Measurements from ENCODE around the gene CAPG. TPM values are rescaled to one million over a fixed set of nuclear protein-coding genes. Genes with fewer than 3 reads are reported as not detected.

The CAPG gene
- total and polyA plus RNA-seq, 12 donors, result 0.83 to 30.4 (median 6.3) TPM

DNA sequence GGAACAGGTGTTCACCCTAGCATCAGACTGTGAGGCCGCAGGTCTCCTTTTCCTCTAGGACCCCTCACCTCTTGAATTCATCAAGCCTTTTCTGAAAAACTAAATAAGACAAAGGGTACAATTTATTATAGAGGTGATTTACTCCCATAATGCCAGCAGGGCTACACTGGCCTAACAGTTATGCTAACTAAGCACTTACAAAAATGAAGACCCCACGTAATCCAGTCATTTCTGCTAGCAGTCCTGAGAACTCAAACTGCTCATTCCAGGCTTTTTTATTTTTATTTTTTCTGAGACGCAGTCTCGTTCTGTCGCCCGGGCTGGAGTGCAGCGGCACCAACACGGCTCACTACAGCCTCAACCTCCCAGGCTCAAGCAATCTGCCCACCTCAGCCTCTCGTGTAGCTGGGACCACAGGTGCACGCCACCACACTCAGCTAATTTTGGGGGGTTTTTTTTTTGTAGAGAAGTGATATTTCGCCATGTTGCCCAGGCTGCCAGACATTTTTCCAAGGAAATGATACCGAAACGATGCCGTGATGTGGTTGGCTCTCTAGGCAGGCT lies 14.2 kb downstream of the CAPG start:
- peaks cover 0 to 6% (median 0%) of the 10 kb centered on the region in 9 donors for H3K4me1 ChIP-seq
- H3K27ac ChIP-seq, result peak overlapping the region in 1 of 10 donors; percentile 5
- intact Hi-C loops (cut with DNase I), result loop anchor here in 1 of 10 donors (5.0 kb wide), 1 partner anchor 766 kb away; no protein-coding TSS in a partner anchor
- H3K27me3 ChIP-seq, result no peaks in the 10 kb centered on the region
- DNase-seq (no peak), ATAC-seq (no peak)
- no peaks in the 10 kb centered on the region for H3K9me3 ChIP-seq
- H3K36me3 ChIP-seq, result peaks cover 0 to 67% (median 0%) of the 10 kb centered on the region in 9 donors
- H3K4me3 ChIP-seq, result no peak overlapping the region
- WGBS, 2 donors, result 96% methylated on average over 14 of the region's 14 CpGs
- TF ChIP-seq, protein P1, sequence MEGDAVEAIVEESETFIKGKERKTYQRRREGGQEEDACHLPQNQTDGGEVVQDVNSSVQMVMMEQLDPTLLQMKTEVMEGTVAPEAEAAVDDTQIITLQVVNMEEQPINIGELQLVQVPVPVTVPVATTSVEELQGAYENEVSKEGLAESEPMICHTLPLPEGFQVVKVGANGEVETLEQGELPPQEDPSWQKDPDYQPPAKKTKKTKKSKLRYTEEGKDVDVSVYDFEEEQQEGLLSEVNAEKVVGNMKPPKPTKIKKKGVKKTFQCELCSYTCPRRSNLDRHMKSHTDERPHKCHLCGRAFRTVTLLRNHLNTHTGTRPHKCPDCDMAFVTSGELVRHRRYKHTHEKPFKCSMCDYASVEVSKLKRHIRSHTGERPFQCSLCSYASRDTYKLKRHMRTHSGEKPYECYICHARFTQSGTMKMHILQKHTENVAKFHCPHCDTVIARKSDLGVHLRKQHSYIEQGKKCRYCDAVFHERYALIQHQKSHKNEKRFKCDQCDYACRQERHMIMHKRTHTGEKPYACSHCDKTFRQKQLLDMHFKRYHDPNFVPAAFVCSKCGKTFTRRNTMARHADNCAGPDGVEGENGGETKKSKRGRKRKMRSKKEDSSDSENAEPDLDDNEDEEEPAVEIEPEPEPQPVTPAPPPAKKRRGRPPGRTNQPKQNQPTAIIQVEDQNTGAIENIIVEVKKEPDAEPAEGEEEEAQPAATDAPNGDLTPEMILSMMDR (IDR thresholded peaks at IDR 0.05), result no peak

DNA sequence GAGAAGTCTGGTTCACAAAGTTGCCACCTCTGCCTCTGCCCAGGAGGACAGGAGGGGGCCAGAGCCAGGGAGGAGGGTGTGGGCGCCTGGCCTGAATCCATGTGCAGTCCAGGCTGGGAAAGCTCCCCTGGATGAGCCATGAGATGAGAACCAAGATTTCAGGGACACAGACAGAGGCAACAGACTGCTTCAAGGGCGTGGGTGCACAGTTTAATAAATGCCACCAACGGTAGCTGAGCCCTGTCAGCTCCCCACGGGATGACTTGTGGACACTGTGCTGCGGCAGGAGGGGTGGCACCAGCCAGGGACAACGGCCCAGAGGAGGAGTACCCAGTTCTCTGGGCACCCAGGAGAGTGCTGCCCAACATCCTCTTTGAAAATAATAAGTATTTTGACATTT lies 15.2 kb downstream of the CAPG start:
- peaks cover 0 to 69% (median 0%) of the 10 kb centered on the region in 9 donors for H3K36me3 ChIP-seq
- 82% methylated on average over 6 of the region's 6 CpGs for WGBS, 2 donors

DNA sequence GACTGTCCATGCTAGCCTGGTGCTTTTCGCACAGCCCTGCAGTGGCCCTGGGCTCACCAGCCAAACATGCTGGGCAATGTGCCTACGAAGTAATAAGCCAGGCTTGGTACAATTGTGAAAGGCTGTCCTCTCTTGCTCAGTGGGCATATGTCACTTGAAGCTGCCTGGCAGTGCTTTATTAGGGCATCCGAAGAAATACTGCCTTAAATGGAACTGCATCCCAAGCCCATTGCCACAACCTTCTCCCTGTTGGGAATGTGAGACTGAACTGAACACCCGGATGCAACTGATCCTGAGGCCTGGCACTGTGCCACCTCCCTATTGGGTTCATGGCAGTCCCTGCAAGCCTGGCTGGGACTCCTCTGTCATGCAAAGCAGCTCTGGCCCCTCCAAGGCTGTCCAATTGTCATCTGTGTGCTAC lies 15.9 kb downstream of the CAPG start:
- peaks cover 0 to 6% (median 0%) of the 10 kb centered on the region in 9 donors for H3K4me1 ChIP-seq
- H3K9me3 ChIP-seq, result no peaks in the 10 kb centered on the region
- intact Hi-C loops (cut with DNase I), result no loop called here
- 83 to 93% methylated on average over 4 of the region's 4 CpGs for WGBS, 2 donors
- ATAC-seq (peak in 2 of 8 donors; percentile 20 to 34), DNase-seq (no peak)
- peaks cover 0 to 70% (median 0%) of the 10 kb centered on the region in 9 donors for H3K36me3 ChIP-seq
- no peaks in the 10 kb centered on the region for H3K27me3 ChIP-seq
- no peak overlapping the region for H3K27ac ChIP-seq
- no peak overlapping the region for H3K4me3 ChIP-seq
- TF ChIP-seq, protein P1 (IDR thresholded peaks at IDR 0.05), result no peak

More for the DNA sequence above, 15.2 kb downstream of the CAPG start:
- TF ChIP-seq, protein P1 (IDR thresholded peaks at IDR 0.05), result no peak
- no peaks in the 10 kb centered on the region for H3K27me3 ChIP-seq
- no peaks in the 10 kb centered on the region for H3K9me3 ChIP-seq
- ATAC-seq (no peak), DNase-seq (no peak)
- intact Hi-C loops (cut with DNase I), result loop anchor here in 1 of 10 donors (5.0 kb wide), 1 partner anchor 767 kb away; no protein-coding TSS in a partner anchor
- H3K27ac ChIP-seq, result no peak overlapping the region
- H3K4me3 ChIP-seq, result no peak overlapping the region
- H3K4me1 ChIP-seq, result peaks cover 0 to 6% (median 0%) of the 10 kb centered on the region in 9 donors

DNA sequence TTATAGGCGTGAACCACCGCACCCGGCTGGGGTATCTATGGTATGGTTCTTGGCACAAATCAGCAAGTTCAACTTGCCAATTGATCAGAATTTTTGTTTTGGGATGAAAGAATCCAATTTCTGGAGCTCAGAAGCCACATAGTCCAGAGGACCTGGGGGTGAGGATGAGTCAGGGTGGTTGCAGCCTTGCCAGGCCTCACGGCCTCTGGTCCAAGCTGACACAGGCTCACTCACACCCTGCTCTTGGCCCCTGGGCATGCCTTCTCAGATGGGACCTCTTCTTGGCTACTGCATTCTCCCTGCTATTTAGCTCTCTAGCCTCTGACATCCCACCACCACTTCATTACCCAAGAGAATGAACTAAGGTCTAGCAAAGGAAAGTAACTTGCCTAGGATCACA lies 16.3 kb downstream of the CAPG start:
- TF ChIP-seq, protein P1 (IDR thresholded peaks at IDR 0.05), result no peak
- peaks cover 0 to 70% (median 0%) of the 10 kb centered on the region in 9 donors for H3K36me3 ChIP-seq
- no peak overlapping the region for H3K27ac ChIP-seq
- ATAC-seq (no peak), DNase-seq (no peak)
- no peak overlapping the region for H3K4me3 ChIP-seq
- intact Hi-C loops (cut with DNase I), result no loop called here
- no peaks in the 10 kb centered on the region for H3K27me3 ChIP-seq
- 95 to 99% methylated on average over 4 of the region's 4 CpGs for WGBS, 2 donors
- no peaks in the 10 kb centered on the region for H3K9me3 ChIP-seq
- H3K4me1 ChIP-seq, result peaks cover 0 to 6% (median 0%) of the 10 kb centered on the region in 9 donors
